LNCaP clone FGC (cell line): ENCODE results near the gene ITPRIPL1.

Experiments
- DNase-seq: peaks from one replicate; pipeline ENCODE4 v3.0.0-alpha.2; 2011; ENCODE audit warnings: low read depth
- H3K4me3 ChIP-seq: 2 replicates; pipeline ENCODE4 v1.5.1; 2011; ENCODE audit warnings: mild to moderate bottlenecking, low read depth, low read length, control low read depth
- CTCF ChIP-seq: IDR thresholded peaks from 2 replicates; pipeline ENCODE4 v1.5.1; 2012; ENCODE audit warnings: mild to moderate bottlenecking; ENCODE audit not compliant: control insufficient read depth, insufficient read depth; ENCODE audit errors: extremely low read depth

The ITPRIPL1 gene

GRCh38 chr2:96304606-96305005 is 20.5 kb upstream of the ITPRIPL1 start:
- no peak for TF ChIP-seq CTCF
- no peak for DNase-seq
- H3K4me3 ChIP-seq, result peak overlapping the region; percentile 88

- peak; percentile 36 for DNase-seq
- TF ChIP-seq CTCF, result no peak
- H3K4me3 ChIP-seq, result peak within 1 kb of the TSS; percentile 88
Measured at GRCh38 chr2:96305091-96305978, 19.8 kb upstream of the ITPRIPL1 start, which contains the start of gene SNRNP200. SNRNP200 (minus strand) TSS chr2:96305546; CDS start chr2:96305437, 109 bp downstream.

DNA sequence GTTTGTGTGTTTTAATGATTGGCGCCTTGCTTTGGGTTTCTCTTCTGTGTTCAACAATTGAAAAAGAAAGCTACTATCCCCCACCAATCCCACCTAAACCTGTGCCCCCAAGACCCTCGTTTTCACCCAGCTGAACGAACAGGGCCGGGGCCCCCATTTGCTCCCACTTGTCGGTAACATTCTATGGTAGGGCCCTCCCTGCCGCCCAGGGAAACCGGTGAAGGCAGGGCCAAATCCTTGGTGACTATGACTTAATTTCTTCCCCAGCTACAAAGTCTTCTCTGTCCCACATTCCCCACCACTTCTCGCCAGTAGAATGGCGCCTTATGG is 19.2 kb upstream of the ITPRIPL1 start:
- peak overlapping the region; percentile 88 for H3K4me3 ChIP-seq
- DNase-seq, result no peak
- TF ChIP-seq CTCF, result no peak

GRCh38 chr2:96306370-96306769 is 18.7 kb upstream of the ITPRIPL1 start:
- TF ChIP-seq CTCF, result no peak
- DNase-seq, result no peak
- peak overlapping the region; percentile 88 for H3K4me3 ChIP-seq

- no peak for TF ChIP-seq CTCF
- no peak overlapping the region for H3K4me3 ChIP-seq
- DNase-seq, result no peak
Measured at GRCh38 chr2:96308248-96308647, 16.9 kb upstream of the ITPRIPL1 start.

DNA sequence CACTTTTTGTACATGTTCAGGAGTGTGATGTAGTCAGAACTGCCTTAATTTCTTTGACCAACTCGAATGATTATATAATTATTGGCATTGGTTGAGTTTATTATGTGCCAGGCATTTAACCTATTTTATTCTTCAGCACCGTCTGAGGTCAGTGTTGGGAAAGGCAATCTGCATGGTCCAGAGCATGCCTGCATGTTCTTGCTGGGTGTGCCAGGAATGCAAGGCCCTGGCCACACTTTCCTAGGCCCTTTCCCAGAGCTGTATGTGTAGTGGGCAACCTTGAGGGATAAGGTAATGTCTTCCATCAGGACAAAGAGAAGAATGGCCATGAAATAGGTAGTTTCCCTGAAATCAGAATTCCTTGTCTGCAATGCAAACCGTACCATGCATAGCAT is 10.1 kb upstream of the ITPRIPL1 start:
- no peak for TF ChIP-seq CTCF
- H3K4me3 ChIP-seq, result no peak overlapping the region
- DNase-seq, result no peak
